ENCODE data around the gene MAPT.
"Not testable (repeated sequence)": the region's sequence is repeated elsewhere in the genome, so short reads cannot be mapped to it uniquely, and the experiment has no call there.

MAPT gene

GRCh38 chr17:45997166-45997565 is 102.8 kb downstream of the MAPT start:
- no peak for DNase-seq

DNA sequence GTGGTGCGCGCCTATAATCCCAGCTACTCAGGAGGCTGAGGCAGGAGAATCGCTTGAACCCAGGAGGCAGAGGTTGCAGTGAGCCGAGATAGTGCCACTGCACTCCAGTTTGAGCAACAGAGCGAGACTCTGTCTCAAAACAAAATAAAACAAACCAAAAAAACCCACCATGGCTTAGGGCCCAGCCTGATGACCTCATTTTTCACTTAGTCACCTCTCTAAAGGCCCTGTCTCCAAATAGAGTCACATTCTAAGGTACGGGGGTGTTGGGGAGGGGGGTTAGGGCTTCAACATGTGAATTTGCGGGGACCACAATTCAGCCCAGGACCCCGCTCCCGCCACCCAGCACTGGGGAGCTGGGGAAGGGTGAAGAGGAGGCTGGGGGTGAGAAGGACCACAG is 103.3 kb downstream of the MAPT start:
- no peak for DNase-seq

DNA sequence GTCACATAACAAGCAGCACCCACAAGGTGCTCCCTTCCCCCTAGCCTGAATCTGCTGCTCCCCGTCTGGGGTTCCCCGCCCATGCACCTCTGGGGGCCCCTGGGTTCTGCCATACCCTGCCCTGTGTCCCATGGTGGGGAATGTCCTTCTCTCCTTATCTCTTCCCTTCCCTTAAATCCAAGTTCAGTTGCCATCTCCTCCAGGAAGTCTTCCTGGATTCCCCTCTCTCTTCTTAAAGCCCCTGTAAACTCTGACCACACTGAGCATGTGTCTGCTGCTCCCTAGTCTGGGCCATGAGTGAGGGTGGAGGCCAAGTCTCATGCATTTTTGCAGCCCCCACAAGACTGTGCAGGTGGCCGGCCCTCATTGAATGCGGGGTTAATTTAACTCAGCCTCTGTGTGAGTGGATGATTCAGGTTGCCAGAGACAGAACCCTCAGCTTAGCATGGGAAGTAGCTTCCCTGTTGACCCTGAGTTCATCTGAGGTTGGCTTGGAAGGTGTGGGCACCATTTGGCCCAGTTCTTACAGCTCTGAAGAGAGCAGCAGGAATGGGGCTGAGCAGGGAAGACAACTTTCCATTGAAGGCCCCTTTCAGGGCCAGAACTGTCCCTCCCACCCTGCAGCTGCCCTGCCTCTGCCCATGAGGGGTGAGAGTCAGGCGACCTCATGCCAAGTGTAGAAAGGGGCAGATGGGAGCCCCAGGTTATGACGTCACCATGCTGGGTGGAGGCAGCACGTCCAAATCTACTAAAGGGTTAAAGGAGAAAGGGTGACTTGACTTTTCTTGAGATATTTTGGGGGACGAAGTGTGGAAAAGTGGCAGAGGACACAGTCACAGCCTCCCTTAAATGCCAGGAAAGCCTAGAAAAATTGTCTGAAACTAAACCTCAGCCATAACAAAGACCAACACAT is 104.9 kb downstream of the MAPT start, which contains the start of gene STH:
Gene STH, plus strand, starts transcription at position 264 of the 913 bp plus-strand sequence. Its CDS starts 30 bp downstream, at position 294.
- DNase-seq: no peak

DNA sequence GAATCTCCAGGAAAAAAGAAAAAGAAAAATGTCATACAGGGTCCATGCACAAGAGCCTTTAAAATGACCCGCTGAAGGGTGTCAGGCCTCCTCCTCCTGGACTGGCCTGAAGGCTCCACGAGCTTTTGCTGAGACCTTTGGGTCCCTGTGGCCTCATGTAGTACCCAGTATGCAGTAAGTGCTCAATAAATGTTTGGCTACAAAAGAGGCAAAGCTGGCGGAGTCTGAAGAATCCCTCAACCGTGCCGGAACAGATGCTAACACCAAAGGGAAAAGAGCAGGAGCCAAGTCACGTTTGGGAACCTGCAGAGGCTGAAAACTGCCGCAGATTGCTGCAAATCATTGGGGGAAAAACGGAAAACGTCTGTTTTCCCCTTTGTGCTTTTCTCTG is 105.5 kb downstream of the MAPT start:
- DNase-seq: no peak

- DNase-seq: no peak
Observed at GRCh38 chr17:46000292-46000691, 105.9 kb downstream of the MAPT start.

DNA sequence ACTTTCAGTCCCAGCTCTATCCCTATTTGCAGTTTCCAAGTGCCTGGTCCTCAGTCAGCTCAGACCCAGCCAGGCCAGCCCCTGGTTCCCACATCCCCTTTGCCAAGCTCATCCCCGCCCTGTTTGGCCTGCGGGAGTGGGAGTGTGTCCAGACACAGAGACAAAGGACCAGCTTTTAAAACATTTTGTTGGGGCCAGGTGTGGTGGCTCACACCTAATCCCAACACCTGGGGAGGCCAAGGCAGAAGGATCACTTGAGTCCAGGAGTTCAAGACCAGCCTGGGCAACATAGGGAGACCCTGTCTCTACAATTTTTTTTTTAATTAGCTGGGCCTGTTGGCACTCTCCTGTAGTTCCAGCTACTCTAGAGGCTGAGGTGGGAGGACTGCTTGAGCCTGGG is 106.4 kb downstream of the MAPT start:
- DNase-seq: no peak

DNA sequence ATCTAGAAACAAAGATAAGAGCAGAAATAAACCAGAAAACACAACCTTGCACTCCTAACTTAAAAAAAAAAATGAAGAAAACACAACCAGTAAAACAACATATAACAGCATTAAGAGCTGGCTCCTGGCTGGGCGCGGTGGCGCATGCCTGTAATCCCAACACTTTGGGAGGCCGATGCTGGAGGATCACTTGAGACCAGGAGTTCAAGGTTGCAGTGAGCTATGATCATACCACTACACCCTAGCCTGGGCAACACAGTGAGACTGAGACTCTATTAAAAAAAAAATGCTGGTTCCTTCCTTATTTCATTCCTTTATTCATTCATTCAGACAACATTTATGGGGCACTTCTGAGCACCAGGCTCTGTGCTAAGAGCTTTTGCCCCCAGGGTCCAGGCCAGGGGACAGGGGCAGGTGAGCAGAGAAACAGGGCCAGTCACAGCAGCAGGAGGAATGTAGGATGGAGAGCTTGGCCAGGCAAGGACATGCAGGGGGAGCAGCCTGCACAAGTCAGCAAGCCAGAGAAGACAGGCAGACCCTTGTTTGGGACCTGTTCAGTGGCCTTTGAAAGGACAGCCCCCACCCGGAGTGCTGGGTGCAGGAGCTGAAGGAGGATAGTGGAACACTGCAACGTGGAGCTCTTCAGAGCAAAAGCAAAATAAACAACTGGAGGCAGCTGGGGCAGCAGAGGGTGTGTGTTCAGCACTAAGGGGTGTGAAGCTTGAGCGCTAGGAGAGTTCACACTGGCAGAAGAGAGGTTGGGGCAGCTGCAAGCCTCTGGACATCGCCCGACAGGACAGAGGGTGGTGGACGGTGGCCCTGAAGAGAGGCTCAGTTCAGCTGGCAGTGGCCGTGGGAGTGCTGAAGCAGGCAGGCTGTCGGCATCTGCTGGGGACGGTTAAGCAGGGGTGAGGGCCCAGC is 107.3 kb downstream of the MAPT start:
- no peak for DNase-seq

DNA sequence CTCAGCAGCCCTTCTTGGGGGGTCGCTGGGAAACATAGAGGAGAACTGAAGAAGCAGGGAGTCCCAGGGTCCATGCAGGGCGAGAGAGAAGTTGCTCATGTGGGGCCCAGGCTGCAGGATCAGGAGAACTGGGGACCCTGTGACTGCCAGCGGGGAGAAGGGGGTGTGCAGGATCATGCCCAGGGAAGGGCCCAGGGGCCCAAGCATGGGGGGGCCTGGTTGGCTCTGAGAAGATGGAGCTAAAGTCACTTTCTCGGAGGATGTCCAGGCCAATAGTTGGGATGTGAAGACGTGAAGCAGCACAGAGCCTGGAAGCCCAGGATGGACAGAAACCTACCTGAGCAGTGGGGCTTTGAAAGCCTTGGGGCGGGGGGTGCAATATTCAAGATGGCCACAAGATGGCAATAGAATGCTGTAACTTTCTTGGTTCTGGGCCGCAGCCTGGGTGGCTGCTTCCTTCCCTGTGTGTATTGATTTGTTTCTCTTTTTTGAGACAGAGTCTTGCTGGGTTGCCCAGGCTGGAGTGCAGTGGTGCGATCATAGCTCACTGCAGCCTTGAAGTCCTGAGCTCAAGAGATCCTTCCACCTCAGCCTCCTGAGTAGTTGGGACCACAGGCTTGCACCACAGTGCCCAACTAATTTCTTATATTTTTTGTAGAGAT is 108.1 kb downstream of the MAPT start:
- peak; percentile 75 for DNase-seq

DNA sequence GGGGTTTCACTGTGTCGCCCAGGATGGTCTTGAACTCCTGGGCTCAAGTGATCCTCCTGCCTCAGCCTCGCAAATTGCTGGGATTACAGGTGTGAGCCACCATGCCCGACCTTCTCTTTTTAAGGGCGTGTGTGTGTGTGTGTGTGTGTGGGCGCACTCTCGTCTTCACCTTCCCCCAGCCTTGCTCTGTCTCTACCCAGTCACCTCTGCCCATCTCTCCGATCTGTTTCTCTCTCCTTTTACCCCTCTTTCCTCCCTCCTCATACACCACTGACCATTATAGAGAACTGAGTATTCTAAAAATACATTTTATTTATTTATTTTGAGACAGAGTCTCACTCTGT is 108.6 kb downstream of the MAPT start:
- no peak for DNase-seq

GRCh38 chr17:46003907-46004748 is 109.8 kb downstream of the MAPT start:
- peak; percentile 84 for DNase-seq

DNA sequence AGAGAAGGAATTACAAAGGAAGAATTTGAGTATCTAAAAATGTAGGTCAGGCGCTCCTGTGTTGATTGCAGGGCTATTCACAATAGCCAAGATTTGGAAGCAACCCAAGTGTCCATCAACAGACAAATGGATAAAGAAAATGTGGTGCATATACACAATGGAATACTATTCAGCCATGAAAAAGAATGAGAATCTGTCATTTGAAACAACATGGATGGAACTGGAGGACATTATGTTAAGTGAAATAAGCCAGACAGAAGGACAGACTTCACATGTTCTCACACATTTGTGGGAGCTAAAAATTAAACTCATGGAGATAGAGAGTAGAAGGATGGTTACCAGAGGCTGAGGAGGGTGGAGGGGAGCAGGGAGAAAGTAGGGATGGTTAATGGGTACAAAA is 111.7 kb downstream of the MAPT start:
- DNase-seq: not testable (repeated sequence)

- DNase-seq: no peak
Observed at GRCh38 chr17:46007461-46007965, 113.2 kb downstream of the MAPT start.

DNA sequence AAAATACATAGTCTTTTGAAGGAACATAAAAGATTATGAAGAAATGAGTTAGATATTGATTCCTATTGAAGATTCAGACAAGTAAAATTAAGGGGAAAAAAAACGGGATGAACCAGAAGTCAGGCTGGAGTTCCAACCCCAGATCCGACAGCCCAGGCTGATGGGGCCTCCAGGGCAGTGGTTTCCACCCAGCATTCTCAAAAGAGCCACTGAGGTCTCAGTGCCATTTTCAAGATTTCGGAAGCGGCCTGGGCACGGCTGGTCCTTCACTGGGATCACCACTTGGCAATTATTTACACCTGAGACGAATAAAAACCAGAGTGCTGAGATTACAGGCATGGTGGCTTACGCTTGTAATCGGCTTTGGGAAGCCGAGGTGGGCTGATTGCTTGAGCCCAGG is 114.2 kb downstream of the MAPT start:
- no peak for DNase-seq

DNA sequence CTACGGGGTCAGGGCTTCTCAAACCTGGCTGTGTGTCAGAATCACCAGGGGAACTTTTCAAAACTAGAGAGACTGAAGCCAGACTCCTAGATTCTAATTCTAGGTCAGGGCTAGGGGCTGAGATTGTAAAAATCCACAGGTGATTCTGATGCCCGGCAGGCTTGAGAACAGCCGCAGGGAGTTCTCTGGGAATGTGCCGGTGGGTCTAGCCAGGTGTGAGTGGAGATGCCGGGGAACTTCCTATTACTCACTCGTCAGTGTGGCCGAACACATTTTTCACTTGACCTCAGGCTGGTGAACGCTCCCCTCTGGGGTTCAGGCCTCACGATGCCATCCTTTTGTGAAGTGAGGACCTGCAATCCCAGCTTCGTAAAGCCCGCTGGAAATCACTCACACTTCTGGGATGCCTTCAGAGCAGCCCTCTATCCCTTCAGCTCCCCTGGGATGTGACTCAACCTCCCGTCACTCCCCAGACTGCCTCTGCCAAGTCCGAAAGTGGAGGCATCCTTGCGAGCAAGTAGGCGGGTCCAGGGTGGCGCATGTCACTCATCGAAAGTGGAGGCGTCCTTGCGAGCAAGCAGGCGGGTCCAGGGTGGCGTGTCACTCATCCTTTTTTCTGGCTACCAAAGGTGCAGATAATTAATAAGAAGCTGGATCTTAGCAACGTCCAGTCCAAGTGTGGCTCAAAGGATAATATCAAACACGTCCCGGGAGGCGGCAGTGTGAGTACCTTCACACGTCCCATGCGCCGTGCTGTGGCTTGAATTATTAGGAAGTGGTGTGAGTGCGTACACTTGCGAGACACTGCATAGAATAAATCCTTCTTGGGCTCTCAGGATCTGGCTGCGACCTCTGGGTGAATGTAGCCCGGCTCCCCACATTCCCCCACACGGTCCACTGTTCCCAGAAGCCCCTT is 115.6 kb downstream of the MAPT start:
- DNase-seq: no peak

DNA sequence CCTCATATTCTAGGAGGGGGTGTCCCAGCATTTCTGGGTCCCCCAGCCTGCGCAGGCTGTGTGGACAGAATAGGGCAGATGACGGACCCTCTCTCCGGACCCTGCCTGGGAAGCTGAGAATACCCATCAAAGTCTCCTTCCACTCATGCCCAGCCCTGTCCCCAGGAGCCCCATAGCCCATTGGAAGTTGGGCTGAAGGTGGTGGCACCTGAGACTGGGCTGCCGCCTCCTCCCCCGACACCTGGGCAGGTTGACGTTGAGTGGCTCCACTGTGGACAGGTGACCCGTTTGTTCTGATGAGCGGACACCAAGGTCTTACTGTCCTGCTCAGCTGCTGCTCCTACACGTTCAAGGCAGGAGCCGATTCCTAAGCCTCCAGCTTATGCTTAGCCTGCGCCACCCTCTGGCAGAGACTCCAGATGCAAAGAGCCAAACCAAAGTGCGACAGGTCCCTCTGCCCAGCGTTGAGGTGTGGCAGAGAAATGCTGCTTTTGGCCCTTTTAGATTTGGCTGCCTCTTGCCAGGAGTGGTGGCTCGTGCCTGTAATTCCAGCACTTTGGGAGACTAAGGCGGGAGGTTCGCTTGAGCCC is 116.3 kb downstream of the MAPT start:
- DNase-seq: no peak

- no peak for DNase-seq
Observed at GRCh38 chr17:46011711-46012505, 117.6 kb downstream of the MAPT start.

GRCh38 chr17:46012506-46013079 is 118.2 kb downstream of the MAPT start:
- DNase-seq: no peak

- no peak for DNase-seq
Observed at GRCh38 chr17:46013127-46013501, 118.8 kb downstream of the MAPT start.

DNA sequence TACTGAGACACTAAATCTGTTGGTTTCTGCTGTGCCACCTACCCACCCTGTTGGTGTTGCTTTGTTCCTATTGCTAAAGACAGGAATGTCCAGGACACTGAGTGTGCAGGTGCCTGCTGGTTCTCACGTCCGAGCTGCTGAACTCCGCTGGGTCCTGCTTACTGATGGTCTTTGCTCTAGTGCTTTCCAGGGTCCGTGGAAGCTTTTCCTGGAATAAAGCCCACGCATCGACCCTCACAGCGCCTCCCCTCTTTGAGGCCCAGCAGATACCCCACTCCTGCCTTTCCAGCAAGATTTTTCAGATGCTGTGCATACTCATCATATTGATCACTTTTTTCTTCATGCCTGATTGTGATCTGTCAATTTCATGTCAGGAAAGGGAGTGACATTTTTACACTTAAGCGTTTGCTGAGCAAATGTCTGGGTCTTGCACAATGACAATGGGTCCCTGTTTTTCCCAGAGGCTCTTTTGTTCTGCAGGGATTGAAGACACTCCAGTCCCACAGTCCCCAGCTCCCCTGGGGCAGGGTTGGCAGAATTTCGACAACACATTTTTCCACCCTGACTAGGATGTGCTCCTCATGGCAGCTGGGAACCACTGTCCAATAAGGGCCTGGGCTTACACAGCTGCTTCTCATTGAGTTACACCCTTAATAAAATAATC is 119.3 kb downstream of the MAPT start:
- no peak for DNase-seq

Data from NCI-H69 (cell line).